GOT3 (cell line): ENCODE results near the gene CCNJL.

Source experiments
- DNase-seq: peaks from one replicate; lab custom pipeline; 2025; ENCODE audit warnings: mixed read lengths; lab: John Stamatoyannopoulos, UW

The CCNJL gene

DNA sequence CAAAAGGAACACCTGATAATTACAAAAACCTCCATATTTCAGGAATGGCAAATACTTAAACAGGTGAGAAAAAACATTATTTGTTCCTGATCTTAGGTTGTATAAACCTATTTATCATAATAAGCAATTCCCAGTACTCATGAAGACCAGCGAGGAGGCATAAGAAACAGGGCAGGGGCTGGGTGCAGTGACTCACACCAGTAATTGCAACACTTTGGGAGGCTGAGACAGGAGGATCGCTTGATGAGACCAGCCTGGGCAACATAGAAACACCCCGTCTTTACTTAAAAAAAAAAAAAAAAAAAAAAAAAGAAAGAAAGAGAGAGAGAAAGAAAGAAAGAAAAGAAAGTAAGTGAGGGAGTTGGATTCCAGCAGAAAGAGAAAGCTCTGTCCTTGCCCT is 21.6 kb downstream of the CCNJL start:
- DNase-seq, result no peak

DNA sequence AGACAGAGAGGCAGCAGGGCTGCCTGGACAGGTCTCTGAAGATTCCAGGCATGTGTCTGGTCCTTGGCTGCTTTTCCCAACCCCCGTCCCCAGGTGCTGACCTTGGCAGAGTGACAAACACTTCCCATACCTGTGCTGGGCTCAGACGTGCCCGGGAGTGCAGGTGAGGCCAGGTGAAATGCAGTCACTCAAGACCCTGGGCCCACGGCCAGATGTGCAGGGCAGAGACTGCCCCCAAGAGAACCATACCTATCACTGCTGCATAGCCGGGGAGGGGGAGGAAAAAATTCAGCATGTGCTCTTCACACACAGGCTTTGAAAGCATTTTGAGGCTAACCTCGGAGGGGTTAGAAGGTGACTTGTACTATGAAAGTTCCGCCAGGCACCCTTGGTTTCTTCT is 22.6 kb downstream of the CCNJL start:
- DNase-seq, result no peak

DNA sequence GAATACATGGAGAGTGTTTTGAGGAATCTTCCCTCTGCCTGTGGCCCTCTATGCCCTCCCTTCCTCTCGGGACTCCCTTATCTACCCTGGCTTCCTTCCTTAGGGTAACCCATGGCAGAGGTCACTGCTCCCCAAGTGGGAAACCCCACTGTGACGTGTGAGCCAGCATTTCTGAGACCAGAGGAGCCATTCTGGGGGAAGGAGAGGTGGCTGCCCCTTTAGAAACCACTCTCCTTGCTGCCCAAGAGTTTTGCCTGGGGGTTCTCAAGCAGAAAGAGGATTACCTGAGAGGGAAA is 23.1 kb downstream of the CCNJL start:
- no peak for DNase-seq

DNA sequence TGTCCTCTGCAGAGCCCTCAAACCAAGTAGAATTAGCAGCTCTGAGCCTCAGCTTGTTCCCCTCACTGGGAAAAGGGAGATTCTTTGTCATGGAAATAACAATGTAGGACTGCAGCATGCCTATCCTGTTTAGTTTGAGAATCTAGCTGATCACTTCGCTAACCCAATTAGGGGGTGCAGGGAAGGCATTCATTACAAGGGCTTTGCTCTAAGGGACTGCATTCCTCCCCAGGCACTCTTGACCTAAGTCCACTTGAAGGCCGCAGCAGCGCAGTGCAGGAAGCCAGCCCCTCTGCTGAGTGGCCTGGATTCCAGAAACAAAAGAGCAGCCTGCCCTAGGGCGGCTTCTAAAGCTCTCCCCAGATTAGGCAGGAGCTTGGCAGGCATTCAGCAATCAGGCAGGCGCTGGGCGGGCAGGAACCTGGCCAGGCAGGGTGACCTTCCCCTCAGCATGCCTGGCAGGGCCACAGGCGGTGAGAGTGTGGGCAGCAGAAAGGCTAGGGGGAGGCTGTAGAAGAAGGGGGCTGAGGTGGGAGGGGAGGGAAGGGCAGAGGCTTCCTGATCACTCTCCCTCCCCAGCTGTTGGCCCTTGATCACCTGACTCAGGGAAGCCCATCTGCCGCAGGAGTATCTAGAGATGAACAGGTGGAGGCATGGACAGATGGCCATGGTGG is 24.8 kb downstream of the CCNJL start:
- DNase-seq, result no peak

DNA sequence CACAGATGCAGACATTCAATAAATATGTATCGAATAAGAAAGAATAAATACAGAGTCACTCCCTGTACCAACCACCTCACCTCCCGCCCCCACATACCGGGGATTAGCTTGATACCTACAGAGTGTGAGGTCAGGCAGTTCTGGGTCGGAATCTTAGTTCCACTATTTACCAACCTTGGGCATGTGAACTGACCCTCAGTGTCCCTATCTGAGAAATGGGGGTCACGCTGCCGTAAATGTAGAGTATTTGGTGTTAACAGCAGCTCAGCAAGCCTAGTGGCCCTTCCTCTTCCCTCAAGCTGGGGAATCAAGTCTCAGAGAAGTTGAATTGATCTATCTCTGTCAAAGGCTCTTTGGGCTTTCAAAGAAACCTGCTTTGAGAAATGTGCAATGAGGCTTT is 25.4 kb downstream of the CCNJL start:
- no peak for DNase-seq

DNA sequence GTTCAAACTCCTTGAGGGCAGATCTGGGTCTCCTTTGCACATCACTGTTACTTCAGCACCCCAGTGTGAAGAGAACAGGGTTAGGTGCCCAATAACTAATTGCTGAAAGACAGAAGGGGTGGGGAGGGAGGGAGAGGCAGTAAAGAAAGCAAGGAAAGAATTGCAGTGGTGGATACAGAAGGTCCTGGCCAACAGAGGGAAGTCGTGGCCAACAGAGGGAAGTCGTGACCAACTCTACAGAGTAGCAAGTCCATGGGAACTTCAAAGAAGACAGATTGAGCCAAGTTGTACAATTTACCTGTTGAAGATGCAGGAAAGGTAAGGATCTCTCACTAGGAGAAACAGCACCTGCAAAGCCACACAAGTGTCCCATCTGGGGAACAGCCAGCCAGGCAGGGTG is 27.0 kb downstream of the CCNJL start:
- no peak for DNase-seq

DNA sequence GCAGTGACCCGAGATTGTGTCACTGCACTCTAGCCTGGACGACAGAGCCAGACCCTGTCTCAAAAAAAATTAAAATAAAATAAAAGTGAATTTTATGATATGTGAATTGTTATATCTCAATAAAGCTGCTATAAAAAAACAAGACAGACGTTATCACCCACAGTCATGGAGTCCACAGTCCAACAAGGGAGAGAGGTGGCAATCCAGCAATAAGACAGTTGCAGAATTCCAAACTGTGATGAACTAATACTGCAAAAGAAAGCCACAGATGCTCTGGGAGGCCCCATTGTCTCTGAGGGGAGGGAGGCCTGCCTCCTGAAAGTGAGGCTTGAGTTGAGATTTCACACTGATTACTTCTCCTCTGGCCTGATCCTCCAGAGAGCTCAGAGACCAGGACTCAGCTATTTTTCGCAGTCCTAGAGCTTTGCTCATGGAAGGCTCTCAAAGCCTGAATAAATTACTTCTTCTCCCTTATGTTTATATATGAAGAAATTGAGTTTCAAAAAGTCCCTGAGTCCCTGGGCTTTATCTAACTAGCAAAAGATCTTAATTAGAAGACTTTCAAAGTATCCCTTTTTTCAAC is 28.0 kb downstream of the CCNJL start:
- DNase-seq, result no peak

DNA sequence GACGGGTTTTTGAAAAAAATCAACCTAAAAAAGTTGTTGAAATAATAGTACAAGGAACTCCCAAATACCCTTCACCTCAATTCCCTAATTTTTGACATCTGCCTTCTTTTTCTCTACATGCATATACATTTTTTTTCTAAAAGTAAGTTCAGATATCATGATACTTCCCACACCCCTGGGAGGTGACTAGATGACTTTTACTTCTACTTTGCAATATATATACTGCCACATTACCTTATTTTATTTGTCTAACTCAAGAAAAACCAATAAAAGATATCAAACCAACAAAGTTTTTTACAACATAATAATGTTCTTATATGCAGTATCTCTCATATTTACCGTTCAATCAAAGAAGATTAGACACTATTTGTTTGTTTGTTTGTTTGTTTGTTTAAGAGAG is 31.1 kb downstream of the CCNJL start:
- DNase-seq, result no peak

DNA sequence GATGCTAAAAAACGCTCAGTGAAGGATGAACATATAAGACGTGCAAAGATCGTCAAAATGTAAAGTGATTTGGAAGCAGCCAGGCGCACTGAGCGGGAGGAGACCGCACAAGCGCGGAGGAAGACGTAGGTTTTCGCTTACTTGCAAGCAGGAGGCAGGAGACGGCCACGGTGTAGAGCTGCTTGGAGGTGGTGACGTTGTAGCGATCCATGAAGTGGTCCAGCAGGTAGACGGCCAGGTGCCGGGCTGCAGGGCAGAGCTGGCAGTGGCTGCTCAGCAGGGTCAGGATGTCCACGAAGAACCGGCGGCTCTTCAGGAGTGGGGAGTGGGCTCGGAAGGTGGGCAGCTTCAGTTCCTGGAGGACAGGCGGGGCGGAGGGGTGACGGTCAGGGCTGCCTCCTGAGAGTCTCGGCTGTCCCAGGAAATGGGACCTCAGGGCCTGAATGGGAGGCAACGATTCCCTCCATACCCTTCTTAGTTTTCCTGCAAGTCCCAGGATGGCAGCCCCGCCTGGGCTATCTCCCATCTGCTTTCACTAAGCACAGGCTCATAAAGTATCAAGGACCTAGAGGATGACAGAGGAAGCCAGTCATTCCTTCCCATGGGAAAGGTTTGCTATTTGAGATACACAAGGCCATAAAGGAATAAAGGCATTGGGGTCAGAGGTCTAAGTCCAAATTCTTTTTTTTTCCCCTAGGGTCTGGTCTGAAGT is 31.8 kb downstream of the CCNJL start:
- DNase-seq, result no peak

DNA sequence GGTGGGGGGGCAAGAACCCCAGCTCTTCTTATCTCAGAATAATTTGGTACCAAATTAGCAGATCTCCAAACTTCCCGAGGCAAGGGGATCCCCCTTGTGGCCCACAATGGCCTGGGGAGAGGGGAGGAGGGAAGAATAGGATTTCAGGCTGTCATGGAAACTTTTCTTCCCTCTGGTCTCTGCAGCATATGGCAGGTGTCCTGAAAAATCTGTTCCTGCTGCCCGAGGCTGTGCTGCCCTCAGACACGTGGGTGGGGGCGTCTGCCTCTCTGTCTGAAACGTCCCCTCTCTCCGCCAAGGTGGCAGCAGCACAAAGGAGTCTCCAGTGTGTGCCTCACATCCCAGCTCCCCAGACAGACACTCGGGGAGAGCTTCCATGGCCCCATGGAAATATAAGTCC is 34.0 kb downstream of the CCNJL start:
- no peak for DNase-seq

DNA sequence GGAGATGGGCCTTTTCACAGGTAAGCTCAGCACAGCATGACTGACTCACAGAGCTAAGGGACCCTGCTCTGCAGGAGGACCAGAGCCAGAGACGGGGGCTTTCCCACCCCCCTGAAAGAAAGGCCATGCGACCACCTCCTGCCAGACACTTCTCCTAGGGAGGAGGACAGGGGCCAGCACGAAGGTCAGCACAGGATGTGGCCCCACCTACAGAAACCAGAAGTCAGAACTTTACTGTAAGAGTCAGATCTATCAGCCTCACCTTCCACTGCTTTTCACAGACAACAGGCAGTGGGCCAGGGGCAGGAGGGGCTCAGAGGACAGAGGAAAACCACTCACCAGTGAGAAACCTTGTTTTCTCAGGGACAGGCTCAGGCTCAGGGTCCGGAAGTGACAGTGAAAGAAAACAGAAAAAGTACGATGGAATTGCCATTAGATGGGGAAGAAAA is 37.9 kb downstream of the CCNJL start:
- no peak for DNase-seq

DNA sequence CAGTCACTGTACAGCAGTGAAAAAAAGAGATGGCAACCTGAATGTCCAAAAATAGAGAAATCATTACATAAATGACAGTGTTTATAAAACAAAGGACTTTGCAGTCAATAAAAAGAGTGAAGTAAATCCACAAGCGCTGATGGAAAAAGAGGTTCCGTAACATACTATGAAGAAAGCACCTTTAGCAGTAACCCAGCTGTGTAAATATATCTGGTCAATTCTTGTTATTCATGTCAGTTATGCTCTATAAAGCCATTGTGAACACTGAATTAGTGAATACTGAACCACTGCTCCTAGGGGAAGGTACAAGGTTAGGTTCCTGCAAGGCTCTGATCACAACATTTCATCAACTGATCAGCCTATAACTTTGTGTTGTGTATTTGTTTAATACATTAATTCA is 39.5 kb downstream of the CCNJL start:
- no peak for DNase-seq

DNA sequence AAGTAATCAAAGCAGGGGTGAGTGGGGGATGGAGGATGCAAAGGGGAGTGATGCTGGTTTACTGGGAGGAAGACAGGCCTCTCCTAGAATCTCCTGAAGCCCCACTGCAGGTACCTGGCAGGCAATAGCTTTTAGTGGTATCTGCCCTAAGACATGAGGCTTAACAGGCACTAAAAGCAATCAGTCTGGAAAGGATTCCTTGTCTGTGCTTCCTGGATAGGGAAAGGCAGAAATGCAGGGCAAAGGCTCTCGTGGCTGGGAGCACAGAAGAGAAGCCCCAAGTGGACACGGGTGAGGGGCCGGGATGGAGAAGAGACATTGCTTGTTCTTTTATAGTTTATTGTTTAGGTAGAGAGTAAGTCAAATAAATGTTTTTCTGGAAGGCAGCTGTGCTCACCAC is 40.1 kb downstream of the CCNJL start:
- no peak for DNase-seq

DNA sequence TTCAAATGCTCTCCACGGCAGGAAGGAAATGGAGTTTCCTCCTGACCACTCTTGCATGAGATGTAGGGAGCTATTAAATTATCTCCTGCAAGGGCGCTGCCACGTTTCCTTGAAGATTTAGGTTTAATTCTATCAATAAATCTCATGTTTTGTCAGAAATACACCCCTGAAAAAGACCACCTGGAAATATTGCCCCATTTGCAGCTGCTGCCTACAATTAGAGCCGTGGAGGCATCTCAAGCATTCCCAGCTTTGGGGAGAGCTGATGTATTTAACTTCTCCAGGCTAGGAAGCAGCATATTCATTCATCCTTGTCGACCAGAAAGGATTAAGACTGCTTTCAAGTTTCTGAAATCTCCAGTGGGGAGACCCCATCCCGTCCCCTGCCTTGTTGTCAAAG is 40.5 kb downstream of the CCNJL start:
- DNase-seq, result no peak

DNA sequence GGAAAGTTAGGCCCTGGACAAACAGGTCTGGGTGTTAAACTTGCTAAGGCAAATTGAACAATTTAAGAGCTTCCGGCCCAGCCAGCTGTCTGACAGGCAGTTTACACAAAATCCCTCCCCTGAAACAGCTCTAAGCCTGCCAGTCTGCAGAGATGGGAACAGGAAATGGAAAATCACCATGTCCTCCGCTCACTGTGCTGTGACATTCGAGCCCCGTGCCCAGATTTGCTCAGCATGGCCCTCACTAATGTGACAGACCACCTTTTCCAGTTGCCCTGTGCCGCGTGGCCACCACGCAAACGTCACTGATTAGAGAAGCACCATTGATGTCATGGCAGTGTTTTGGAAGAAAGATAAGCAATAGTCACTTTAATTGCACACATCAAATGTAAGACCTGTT is 41.0 kb downstream of the CCNJL start:
- DNase-seq, result no peak

DNA sequence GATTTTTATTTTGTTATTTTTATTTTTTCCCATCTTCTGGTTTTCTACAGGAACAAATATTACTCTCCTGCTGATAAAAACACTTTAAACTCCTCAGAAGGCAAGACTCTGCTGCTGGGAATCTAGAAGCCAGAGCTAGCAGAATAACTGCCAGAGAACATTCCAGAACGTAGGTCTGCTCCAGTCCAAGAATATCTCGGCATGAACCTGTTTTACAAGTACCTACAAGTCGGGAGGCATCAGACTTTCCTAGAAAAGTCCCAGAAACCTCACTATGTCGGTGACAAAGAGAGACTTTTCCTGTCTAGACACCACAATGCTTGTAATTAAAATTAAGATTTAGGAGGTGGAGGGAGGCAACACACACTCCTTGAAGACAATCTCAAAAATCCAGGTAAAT is 41.7 kb downstream of the CCNJL start:
- no peak for DNase-seq

DNA sequence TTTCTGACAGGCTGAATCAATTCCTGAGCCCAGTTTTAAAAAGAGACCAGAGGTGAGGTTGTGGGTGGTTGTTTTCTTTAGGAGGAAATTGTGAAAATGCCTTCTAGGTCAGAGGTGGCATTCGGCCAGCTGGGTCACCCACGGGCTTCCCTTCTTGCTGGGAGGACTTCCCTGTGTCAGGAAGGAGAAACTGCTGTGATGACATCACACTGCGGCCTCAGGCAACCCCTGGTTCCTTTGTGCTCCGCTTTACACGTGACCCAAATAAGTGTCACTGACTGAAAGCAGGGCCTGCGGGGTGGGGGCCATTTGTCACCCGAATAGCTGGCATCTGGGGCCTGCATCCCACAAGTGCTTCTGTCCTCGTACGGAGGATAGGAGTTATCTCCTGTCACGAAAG is 43.3 kb downstream of the CCNJL start:
- peak; percentile 18 for DNase-seq

DNA sequence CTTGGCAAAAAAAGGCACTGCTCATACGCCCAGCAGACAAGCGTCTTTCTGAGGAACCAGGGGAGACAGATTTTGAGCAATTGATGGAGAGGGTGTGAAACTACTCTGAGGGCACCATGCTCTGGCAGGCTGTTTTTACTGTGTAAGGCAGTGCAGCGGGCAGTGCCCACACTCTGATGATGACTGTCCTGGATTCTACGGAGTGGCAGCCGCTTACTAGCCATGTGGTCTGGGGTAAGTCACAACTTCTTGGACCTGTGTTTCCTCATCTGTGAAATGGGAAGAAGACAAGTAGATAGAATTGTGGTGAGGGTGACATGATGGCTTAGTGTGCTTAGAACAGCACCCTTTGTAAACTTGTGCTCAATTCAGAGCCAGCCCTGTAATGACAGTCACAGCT is 44.2 kb downstream of the CCNJL start:
- DNase-seq, result no peak

DNA sequence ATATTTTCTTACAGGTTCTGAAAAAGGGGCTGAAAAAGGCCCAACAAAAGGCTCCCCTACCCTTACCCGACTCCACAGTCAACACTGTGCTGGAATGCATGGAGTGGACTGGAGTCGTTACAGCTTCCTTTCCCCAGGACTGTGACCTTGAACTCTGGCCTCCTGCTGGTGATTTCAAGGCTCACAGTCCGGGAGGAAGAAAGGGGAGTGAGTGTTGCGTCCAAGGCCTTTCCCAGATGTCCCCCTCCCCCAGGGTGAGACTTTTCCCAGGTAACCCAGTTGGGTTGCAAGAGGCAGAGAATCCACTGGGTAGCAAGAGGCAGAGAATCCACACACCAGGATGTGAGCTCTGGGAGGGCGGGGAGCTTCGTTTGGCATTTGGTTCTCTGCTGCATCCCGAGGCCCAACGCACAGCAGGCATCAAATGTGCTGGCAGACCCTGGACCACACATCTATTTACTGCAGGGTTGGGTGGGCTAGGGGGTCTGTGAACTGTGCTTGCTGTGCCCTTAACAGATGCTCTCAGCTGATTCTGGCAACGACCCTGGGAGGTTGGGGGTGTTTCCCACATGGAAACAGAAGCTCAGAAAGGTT is 45.5 kb downstream of the CCNJL start:
- no peak for DNase-seq

DNA sequence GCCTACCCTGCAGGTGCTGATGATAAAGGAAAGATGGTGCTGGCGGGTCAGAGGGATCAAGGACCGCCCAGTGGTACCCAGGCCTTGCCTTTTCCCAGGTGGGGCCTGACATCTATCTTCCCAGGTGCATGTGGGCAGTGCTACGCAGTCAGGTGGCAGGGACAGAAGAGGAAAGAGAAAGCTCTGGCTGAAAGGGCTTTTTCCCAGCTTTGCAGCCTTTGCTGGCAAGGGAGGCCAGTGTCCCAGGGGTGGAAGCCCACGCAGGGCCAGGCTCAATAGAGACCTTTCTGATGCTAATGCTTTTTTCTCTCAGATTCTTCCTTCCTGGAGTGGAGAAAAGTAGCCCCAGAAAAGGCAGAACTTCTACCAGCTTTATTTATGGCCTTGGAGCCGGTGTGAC is 46.3 kb downstream of the CCNJL start:
- no peak for DNase-seq

DNA sequence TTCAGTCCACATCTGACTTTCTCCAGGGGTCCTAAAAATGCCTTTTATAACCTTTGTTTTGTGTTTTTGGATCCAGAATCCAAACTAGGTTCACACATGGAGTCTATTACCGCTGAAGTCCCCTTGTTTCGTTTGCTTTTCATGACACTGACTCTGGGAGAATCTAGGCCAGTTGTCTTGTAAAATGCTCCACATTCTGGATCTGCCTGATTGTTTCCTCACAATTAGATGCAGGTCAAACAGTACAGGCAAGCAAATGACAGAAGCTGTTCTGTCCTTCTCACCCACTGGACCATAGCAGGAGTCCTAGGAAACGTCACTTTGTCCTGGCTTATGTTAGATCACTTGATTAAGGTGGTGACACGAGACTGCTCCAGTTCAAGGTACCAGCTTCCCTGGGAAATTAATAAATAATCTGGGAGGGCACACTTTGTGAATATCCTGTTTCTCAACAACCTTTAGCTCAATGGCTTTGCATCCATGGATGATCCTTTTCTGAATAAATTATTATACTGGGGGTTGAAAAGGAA is 49.0 kb downstream of the CCNJL start:
- DNase-seq, result no peak

DNA sequence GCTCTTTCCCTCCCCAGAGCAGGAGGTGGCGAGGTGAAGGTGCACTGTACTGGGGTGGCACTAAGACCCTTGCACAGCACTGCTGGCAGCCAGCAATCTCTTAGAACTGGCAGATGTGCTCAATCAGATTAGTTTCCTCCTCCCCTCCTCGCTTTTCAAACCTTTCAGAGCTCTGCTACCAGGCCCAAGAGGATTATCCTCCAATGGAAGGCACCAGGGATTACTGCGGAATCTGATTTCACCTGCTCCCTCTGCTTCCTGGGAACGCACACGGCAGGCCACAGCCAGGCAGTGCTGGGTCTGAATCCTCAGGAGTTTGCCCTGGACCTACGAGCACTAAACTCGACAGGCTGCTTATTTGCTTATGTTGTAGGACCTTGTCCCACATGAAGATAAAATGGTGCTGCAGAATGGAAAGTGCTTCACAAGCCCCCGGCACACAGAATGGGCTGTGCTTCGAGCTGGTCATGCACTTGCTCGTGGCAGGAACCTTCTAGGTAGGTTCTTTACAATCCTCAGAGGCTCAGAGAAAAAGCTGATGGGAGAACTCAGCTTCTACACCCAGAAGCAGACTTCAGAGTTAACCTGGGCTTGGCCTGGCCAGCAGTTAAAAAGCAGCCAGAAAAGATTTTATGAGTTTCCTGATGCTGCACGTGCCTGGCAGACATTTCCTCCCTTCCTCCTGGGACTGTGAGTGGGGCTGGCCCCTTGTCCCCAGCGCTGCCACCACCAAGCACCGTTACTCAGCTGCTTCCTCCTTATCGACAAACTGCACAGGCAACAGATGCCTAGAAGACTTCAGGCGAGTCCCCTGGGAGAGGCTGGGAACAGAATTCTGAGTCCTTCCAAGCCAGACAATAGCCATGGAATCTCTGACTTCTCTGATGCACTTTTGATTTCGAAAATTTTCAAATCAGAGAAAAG is 50.0 kb downstream of the CCNJL start:
- DNase-seq, result no peak
